ENCODE results near the gene ORC2.

The ORC2 gene

DNA sequence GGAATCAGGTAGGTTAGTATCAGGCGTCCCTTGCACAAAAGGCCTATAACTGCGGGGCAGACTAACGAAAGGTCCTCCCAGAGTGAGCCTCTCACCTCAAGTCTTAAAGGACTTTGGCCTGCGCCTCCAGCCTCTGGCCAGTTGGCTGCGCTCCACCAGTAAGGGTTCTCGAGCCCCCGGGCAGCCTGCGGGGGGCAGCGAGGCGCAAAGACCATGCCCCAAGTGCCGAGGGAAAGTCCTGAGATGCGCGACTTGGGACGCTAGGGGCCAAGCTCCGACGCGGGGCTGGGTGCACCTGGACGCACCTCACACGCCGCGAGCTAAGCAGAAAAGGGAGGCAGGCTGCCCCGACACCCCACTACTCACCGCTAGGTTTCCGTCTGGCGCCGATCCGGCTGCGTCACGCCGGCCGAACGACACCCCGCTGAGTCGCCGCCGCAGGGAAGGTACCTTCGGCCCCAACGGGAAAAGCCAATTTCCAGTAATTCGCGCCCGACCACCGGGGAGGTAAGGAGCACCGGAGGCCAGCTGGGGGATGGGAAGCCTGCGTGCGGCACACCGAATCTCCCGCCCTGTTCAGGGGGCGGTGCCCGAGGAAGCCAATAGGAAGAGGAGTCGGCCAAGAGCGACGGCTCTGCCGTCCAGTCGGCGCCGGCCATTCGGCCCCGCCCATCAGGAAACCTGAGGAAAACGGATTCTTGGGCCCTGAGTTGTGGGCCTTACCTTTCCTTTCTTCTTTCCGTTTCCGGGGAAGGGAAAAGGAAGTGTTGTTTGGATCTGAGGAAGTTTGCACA lies at the start of gene ORC2:
Gene ORC2, minus strand, starts transcription at position 537 of the 794 bp plus-strand sequence. CDS start 5,537 bp downstream, outside the sequence.
- peak within 1 kb of the TSS; percentile 74 for H3K27ac ChIP-seq
- H3K4me1 ChIP-seq (ENCODE audit: low read depth, poor library complexity, severe bottlenecking): peaks cover 67% of the 10 kb centered on the region

DNA sequence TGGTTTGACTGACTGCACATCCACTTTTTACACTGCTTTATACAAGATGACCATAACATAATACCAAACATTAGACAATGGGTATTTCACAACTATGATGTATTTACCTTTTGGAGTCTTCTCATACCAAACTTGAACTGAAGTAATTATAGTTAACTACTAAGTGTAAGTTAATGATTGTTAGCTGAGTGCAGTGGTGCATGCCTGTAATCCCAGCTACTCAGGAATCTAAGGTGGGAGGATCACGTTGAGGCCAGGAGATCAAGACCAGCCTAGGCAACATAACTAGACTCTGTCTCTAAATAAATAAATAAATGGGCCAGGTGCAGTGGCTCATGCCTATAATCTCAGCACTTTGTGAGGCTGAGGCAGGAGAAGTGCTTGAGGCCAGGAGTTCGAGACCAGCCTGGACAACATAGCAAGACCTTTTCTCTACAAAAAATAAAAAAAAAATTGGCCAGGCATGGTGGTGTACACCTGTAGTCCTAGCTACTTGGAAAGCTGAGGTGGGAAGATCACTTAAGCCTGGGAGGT lies 44.9 kb upstream of the ORC2 start:
- Histone ChIP-seq H3K27ac (no peak overlapping the region), H3K9ac (no peak overlapping the region), H3K4me2 (no peak overlapping the region), H2AFZ (ENCODE audit: low read depth) (no peak overlapping the region), H3K4me1 (ENCODE audit: low read depth, poor library complexity, severe bottlenecking) (no peaks in the 10 kb centered on the region), H3K79me2 (ENCODE audit: insufficient read depth, low read depth) (no peaks in the 10 kb centered on the region), H4K20me1 (ENCODE audit: insufficient read depth) (no peaks in the 10 kb centered on the region), H3K27me3 (ENCODE audit: insufficient read depth, low read depth) (no peaks in the 10 kb centered on the region), H3K4me3 (IDR thresholded peaks at IDR 0.05; ENCODE audit: insufficient read depth, low read depth, low read length) (no peak overlapping the region), H3K36me3 (ENCODE audit: insufficient read depth) (no peaks in the 10 kb centered on the region)
- TF ChIP-seq, protein P1, sequence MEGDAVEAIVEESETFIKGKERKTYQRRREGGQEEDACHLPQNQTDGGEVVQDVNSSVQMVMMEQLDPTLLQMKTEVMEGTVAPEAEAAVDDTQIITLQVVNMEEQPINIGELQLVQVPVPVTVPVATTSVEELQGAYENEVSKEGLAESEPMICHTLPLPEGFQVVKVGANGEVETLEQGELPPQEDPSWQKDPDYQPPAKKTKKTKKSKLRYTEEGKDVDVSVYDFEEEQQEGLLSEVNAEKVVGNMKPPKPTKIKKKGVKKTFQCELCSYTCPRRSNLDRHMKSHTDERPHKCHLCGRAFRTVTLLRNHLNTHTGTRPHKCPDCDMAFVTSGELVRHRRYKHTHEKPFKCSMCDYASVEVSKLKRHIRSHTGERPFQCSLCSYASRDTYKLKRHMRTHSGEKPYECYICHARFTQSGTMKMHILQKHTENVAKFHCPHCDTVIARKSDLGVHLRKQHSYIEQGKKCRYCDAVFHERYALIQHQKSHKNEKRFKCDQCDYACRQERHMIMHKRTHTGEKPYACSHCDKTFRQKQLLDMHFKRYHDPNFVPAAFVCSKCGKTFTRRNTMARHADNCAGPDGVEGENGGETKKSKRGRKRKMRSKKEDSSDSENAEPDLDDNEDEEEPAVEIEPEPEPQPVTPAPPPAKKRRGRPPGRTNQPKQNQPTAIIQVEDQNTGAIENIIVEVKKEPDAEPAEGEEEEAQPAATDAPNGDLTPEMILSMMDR (conservative IDR thresholded peaks at IDR 0.05; ENCODE audit: low read depth, low read length): no peak

More for the DNA sequence above, at the start of gene ORC2:
- peak within 1 kb of the TSS; percentile 68 for H3K4me2 ChIP-seq
- no peaks in the 10 kb centered on the region for H3K36me3 ChIP-seq (ENCODE audit: insufficient read depth)
- H3K4me3 ChIP-seq (IDR thresholded peaks at IDR 0.05; ENCODE audit: insufficient read depth, low read depth, low read length): peak within 1 kb of the TSS; percentile 60
- no peaks in the 10 kb centered on the region for H4K20me1 ChIP-seq (ENCODE audit: insufficient read depth)
- peaks cover 33% of the 10 kb centered on the region for H3K79me2 ChIP-seq (ENCODE audit: insufficient read depth, low read depth)
- no peaks in the 10 kb centered on the region for H3K27me3 ChIP-seq (ENCODE audit: insufficient read depth, low read depth)
- TF ChIP-seq, protein P1 (conservative IDR thresholded peaks at IDR 0.05; ENCODE audit: low read depth, low read length): peak; percentile 62
- H2AFZ ChIP-seq (ENCODE audit: low read depth): peak within 1 kb of the TSS; percentile 64
- peak within 1 kb of the TSS; percentile 70; the same call in 1 of the 2 replicates for H3K9ac ChIP-seq

DNA sequence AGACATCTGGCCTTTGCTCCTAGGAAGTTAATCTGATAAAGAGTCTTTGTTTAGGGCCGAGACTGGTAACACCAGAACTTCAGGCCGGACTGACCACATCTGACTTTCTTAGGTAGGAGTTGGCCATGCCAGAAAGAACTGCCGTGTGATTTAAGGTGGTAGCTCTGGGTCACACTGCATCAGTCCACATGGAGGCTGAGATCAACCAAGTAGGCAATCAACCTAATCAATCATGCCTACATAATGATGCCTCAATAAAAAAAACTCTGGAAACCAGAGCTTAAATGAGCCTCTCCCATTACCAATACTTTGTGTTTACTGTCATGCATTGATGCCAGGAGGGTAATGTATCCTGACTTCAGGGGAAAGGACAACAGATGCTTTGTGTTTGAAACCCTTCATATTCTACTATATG lies 44.1 kb upstream of the ORC2 start:
- Histone ChIP-seq H3K27me3 (ENCODE audit: insufficient read depth, low read depth) (no peaks in the 10 kb centered on the region), H3K27ac (no peak overlapping the region), H3K9ac (no peak overlapping the region), H3K4me2 (no peak overlapping the region), H2AFZ (ENCODE audit: low read depth) (no peak overlapping the region), H3K36me3 (ENCODE audit: insufficient read depth) (no peaks in the 10 kb centered on the region), H4K20me1 (ENCODE audit: insufficient read depth) (no peaks in the 10 kb centered on the region), H3K79me2 (ENCODE audit: insufficient read depth, low read depth) (no peaks in the 10 kb centered on the region), H3K4me1 (ENCODE audit: low read depth, poor library complexity, severe bottlenecking) (no peaks in the 10 kb centered on the region), H3K4me3 (IDR thresholded peaks at IDR 0.05; ENCODE audit: insufficient read depth, low read depth, low read length) (no peak overlapping the region)
- TF ChIP-seq, protein P1 (conservative IDR thresholded peaks at IDR 0.05; ENCODE audit: low read depth, low read length): no peak

GRCh38 chr2:201006704-201007103 lies 43.2 kb upstream of the ORC2 start:
- Histone ChIP-seq H3K4me3 (IDR thresholded peaks at IDR 0.05; ENCODE audit: insufficient read depth, low read depth, low read length) (no peak overlapping the region), H3K4me1 (ENCODE audit: low read depth, poor library complexity, severe bottlenecking) (no peaks in the 10 kb centered on the region), H3K27ac (no peak overlapping the region), H3K79me2 (ENCODE audit: insufficient read depth, low read depth) (no peaks in the 10 kb centered on the region), H3K36me3 (ENCODE audit: insufficient read depth) (no peaks in the 10 kb centered on the region), H3K4me2 (no peak overlapping the region), H3K9ac (no peak overlapping the region), H2AFZ (ENCODE audit: low read depth) (no peak overlapping the region), H3K27me3 (ENCODE audit: insufficient read depth, low read depth) (no peaks in the 10 kb centered on the region), H4K20me1 (ENCODE audit: insufficient read depth) (no peaks in the 10 kb centered on the region)
- TF ChIP-seq, protein P1 (conservative IDR thresholded peaks at IDR 0.05; ENCODE audit: low read depth, low read length): no peak
